ENCODE results near the gene EPM2A. TPM values are rescaled to one million over a fixed set of nuclear protein-coding genes. Genes with fewer than 3 reads are reported as not detected.

The EPM2A gene
- polyA plus RNA-seq, 1 experiment, result 4.3 TPM

DNA sequence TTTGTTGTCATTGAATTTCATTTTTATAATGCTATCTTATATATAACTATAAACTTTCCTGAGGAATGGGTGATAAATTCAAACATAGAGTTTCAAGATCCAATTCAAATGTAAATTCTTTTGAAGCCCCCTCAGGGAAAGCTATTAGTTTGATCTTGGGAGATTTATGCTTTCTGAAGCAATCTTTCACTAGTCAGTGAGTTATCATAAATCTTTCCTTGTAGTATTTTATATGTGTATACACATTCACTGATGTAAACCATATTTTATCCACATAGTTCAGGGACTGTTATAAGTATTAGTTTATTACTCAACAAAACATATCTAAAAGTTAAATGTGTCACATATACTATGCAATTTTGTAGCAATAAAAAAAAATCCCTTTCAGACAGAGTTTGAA lies 2.9 kb upstream of the EPM2A start:
- DNase-seq (ENCODE audit: low read depth, low spot score), result no peak
- TF ChIP-seq, protein P1, sequence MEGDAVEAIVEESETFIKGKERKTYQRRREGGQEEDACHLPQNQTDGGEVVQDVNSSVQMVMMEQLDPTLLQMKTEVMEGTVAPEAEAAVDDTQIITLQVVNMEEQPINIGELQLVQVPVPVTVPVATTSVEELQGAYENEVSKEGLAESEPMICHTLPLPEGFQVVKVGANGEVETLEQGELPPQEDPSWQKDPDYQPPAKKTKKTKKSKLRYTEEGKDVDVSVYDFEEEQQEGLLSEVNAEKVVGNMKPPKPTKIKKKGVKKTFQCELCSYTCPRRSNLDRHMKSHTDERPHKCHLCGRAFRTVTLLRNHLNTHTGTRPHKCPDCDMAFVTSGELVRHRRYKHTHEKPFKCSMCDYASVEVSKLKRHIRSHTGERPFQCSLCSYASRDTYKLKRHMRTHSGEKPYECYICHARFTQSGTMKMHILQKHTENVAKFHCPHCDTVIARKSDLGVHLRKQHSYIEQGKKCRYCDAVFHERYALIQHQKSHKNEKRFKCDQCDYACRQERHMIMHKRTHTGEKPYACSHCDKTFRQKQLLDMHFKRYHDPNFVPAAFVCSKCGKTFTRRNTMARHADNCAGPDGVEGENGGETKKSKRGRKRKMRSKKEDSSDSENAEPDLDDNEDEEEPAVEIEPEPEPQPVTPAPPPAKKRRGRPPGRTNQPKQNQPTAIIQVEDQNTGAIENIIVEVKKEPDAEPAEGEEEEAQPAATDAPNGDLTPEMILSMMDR (IDR thresholded peaks at IDR 0.05; ENCODE audit: low read depth, low read length), result no peak
- ChIA-PET POLR2A (no interaction called here), CTCF (interaction anchor here (1.5 kb wide), 1 partner anchor 104 kb away, joined by 3 read pairs; no protein-coding TSS in a partner anchor)
- Histone ChIP-seq H3K27ac (ENCODE audit: low read depth, low read length) (no peak overlapping the region), H3K9me3 (ENCODE audit: control insufficient read depth, insufficient read depth, low read length) (no peaks in the 10 kb centered on the region), H3K4me3 (ENCODE audit: low read depth, low read length) (no peak overlapping the region), H3K27me3 (ENCODE audit: control insufficient read depth, insufficient read depth, low read length) (no peaks in the 10 kb centered on the region)

- CTCF ChIA-PET, result interaction anchor here (0.6 to 1.6 kb wide), 6 partner anchors 36 to 287 kb away, joined by 3 to 9 read pairs (median 4); no protein-coding TSS in a partner anchor
Observed at GRCh38 chr6:145736661-145737144, 1.4 kb upstream of the EPM2A start.

GRCh38 chr6:145734486-145735355 lies 599 bp downstream of the EPM2A start:
- peak; percentile 59 for DNase-seq (ENCODE audit: low read depth, low spot score)
- Histone ChIP-seq H3K27me3 (ENCODE audit: control insufficient read depth, insufficient read depth, low read length) (no peaks in the 10 kb centered on the region), H3K9me3 (ENCODE audit: control insufficient read depth, insufficient read depth, low read length) (no peaks in the 10 kb centered on the region), H3K4me3 (ENCODE audit: low read depth, low read length) (peak overlapping the region; percentile 73), H3K27ac (ENCODE audit: low read depth, low read length) (peak overlapping the region; percentile 92)
- TF ChIP-seq, protein P1 (IDR thresholded peaks at IDR 0.05; ENCODE audit: low read depth, low read length), result no peak
- POLR2A ChIA-PET, result interaction anchor here (0.7 to 3.1 kb wide), 6 partner anchors 11 to 231 kb away, joined by 3 to 25 read pairs (median 4); partner anchors contain the start of gene FBXO30
- CTCF ChIA-PET, result interaction anchor here (0.6 to 1.0 kb wide), 4 partner anchors 32 to 194 kb away, joined by 3 to 5 read pairs (median 4); partner anchors contain the start of gene FBXO30

More at GRCh38 chr6:145736661-145737144, 1.4 kb upstream of the EPM2A start:
- DNase-seq (ENCODE audit: low read depth, low spot score), result no peak
- Histone ChIP-seq H3K27me3 (ENCODE audit: control insufficient read depth, insufficient read depth, low read length) (no peaks in the 10 kb centered on the region), H3K4me3 (ENCODE audit: low read depth, low read length) (peak overlapping the region; percentile 25), H3K27ac (ENCODE audit: low read depth, low read length) (no peak overlapping the region), H3K9me3 (ENCODE audit: control insufficient read depth, insufficient read depth, low read length) (no peaks in the 10 kb centered on the region)
- TF ChIP-seq, protein P1 (IDR thresholded peaks at IDR 0.05; ENCODE audit: low read depth, low read length), result no peak
- POLR2A ChIA-PET, result interaction anchor here (2.3 to 3.1 kb wide), 2 partner anchors 75 to 79 kb away, joined by 8 to 25 read pairs; partner anchors contain the start of gene FBXO30

DNA sequence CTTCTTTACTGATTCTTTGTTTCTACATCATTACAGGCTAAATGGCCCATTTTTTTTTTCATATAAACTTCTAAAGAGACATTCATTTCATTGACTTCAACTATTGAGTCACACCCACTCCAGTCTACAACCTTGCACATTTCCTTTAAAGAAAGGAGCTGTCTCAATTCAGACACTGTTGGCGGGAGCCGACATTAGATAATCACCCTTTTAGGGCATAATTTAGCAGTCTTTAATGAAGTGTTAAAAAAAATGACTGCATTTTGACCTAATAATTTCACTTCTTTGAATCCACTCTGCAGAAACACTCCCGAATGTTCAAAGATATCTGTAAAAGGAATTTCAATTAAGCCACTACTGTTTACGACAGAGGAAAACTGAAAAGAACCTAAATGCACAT lies 1.5 kb downstream of the EPM2A start:
- TF ChIP-seq, protein P1 (IDR thresholded peaks at IDR 0.05; ENCODE audit: low read depth, low read length), result no peak
- POLR2A ChIA-PET, result interaction anchor here (0.7 to 3.1 kb wide), 2 partner anchors 10 to 81 kb away, joined by 3 to 25 read pairs; partner anchors contain the start of gene FBXO30
- CTCF ChIA-PET, result interaction anchor here (0.7 to 1.2 kb wide), 2 partner anchors 30 to 100 kb away, joined by 3 to 4 read pairs; no protein-coding TSS in a partner anchor
- DNase-seq (ENCODE audit: low read depth, low spot score), result no peak
- Histone ChIP-seq H3K4me3 (ENCODE audit: low read depth, low read length) (no peak overlapping the region), H3K9me3 (ENCODE audit: control insufficient read depth, insufficient read depth, low read length) (peaks cover 5% of the 10 kb centered on the region; the same call in 1 of the 2 replicates), H3K27ac (ENCODE audit: low read depth, low read length) (no peak overlapping the region), H3K27me3 (ENCODE audit: control insufficient read depth, insufficient read depth, low read length) (no peaks in the 10 kb centered on the region)
